GM10266 (cell line): ENCODE results near the gene RB1.

Experiments
- DNase-seq: peaks from one replicate; pipeline ENCODE4 v3.0.0; 2012; ENCODE audit errors: extremely low spot score
- TF ChIP-seq, protein P1 (sequence below): IDR thresholded peaks from 2 replicates; pipeline ENCODE4 v1.5.1; 2012; ENCODE audit warnings: mild to moderate bottlenecking, low read depth; ENCODE audit not compliant: control insufficient read depth, insufficient read depth; ENCODE audit errors: missing control alignments

The RB1 gene

GRCh38 chr13:48275507-48275906, 28.0 kb upstream of the RB1 start:
- TF ChIP-seq, protein P1, sequence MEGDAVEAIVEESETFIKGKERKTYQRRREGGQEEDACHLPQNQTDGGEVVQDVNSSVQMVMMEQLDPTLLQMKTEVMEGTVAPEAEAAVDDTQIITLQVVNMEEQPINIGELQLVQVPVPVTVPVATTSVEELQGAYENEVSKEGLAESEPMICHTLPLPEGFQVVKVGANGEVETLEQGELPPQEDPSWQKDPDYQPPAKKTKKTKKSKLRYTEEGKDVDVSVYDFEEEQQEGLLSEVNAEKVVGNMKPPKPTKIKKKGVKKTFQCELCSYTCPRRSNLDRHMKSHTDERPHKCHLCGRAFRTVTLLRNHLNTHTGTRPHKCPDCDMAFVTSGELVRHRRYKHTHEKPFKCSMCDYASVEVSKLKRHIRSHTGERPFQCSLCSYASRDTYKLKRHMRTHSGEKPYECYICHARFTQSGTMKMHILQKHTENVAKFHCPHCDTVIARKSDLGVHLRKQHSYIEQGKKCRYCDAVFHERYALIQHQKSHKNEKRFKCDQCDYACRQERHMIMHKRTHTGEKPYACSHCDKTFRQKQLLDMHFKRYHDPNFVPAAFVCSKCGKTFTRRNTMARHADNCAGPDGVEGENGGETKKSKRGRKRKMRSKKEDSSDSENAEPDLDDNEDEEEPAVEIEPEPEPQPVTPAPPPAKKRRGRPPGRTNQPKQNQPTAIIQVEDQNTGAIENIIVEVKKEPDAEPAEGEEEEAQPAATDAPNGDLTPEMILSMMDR = no peak
- no peak for DNase-seq

DNA sequence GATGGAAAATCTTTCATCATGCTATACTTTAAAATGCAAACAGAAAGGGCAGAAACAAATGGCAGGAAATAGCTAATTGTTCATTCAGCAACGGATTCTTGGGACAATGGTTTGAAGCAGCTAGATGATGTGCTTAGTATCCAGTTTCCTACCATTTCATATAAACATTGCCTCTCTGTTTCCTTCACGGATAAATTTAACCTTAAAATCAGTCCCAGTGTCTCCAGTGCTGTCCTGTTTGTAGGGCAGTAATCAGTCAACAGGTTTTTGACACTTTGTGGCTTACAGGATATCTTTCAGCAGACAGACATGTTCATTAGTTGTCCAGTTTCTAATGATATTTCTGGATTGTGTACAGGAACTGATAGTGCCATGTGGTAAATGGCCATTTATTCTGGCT, 24.7 kb upstream of the RB1 start:
- DNase-seq = no peak
- TF ChIP-seq, protein P1 = no peak

DNA sequence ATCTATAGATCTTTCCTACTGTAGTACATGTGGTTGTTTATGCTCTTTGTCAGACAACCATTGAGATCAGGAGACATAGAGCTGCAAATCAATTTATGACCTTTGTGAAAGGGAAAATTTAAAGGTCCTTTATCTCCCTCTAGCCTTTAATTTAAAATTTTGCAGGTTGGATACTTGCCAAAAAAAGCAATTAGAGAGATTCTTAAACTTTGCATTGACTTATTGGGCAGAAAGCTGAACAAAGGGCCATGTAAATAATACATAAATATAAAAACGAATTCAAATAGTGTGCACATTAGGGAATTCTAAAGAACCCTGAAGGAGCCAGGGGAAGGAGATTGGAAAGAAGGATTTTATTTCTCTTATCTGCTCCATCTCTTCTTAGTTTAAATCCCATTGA, 22.0 kb upstream of the RB1 start:
- TF ChIP-seq, protein P1 = no peak
- DNase-seq = no peak

GRCh38 chr13:48291730-48292129, 11.8 kb upstream of the RB1 start:
- TF ChIP-seq, protein P1 = no peak

DNA sequence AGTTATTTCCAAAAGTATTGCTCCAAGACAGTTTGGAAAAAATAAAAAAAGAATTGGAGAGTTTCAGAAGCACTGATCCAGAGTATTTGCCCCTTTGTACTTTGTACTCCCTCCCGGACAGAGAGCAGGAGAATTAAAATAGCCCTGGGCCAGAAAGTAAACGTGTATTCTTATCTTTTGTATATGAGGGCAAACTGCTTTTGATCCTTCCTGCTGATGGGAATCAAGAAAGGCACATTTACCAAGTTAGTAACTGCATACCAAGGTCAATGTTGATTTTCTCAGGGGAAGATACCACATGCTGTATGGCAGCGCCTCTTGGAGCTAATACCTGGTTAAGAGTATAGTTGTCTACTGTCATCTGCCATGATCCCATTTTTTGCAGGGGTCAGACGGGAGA, 10.9 kb upstream of the RB1 start:
- TF ChIP-seq, protein P1 = no peak
- no peak for DNase-seq

More at GRCh38 chr13:48291730-48292129, 11.8 kb upstream of the RB1 start:
- DNase-seq = no peak

DNA sequence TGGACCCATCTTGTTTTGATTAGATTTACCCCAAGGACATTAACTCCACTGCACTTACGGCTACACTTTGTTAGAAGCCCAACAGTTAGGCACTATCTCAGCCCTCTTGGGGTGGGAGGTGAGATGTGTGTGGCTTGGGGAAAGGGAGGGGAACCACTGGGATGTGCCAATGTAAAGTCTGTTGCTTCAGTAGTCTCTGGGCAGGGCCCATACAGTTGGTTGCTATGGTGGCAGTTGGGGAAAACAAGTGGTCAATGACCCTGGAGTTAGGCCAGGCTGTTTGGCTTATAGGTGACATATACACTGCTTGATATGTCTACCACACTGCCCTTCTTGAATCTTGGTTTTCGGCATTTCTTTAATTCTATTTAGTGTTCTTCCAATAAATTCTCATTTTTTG, 8.9 kb upstream of the RB1 start:
- no peak for DNase-seq
- TF ChIP-seq, protein P1 = no peak

GRCh38 chr13:48295271-48295670, 8.3 kb upstream of the RB1 start:
- no peak for DNase-seq
- TF ChIP-seq, protein P1 = no peak
